Stimulated activated CD4-positive, alpha-beta T cell treated with anti-CD3 and anti-CD28 coated beads, Interleukin-12 subunit alpha, Interleukin-12 subunit beta, amount 100 ng/mL, for 4 hours (primary cell): ENCODE results near the gene HERC4.
"Not testable (repeated sequence)": the region's sequence is repeated elsewhere in the genome, so short reads cannot be mapped to it uniquely, and the experiment has no call there.

Experiments
- DNase-seq: peaks from one replicate; pipeline ENCODE4 v3.0.0-alpha.2; 2020

Gene HERC4

DNA sequence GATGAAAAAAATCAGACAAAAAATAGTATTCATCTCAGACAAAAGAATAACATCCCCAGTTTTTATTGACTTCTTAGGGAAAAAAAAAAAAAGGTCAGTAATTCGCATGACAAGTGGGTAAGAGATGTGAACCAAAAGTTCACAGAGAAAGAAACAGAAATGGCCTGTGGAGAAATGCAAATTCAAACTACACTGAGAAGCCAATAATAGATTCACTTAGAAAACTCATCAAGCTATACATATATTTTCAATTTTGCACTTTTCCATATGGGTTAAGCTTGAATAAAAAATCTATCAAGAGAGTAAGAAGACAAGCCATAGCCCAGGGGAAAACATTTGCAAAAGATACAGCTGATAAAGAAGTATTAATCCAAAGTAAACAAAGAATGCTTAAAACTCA is 28.0 kb downstream of the HERC4 start:
- DNase-seq = no peak

DNA sequence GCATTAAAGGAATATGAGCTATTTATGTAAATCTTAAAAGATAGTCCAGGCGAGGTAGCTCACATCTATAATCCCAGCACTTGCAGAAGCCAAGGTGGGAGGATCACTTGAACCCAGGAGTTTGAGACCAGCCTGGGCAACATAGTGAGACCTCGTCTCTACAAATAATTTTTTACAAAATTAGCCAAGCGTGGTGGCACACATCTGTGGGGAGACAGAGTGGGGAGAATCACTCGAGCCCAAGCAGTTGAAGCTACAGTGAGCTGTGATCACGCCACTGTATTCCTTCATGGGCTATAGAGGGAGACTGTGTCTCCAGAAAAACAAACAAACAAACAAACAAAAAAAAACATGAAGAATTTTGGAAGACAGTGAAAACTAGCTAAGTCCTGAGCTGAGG is 28.4 kb downstream of the HERC4 start:
- DNase-seq = no peak

DNA sequence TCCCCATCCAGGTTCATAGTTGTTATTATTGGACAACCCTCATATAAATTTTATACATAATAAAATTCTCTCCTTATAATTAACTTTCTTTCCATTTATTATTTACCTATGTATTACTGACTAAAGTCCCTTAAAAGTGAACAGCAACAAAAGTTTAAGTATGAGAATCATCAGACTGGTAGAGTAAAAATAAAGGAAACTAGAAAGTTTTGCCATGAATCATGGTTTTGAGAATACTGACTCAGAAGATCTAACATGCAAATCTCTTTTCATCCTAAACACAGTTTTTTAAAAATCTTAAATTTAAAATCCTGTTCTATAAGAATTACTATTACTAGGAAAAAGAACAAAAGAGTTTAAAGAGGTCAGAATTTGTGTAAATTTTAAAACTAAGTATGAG is 32.1 kb downstream of the HERC4 start:
- DNase-seq = no peak

DNA sequence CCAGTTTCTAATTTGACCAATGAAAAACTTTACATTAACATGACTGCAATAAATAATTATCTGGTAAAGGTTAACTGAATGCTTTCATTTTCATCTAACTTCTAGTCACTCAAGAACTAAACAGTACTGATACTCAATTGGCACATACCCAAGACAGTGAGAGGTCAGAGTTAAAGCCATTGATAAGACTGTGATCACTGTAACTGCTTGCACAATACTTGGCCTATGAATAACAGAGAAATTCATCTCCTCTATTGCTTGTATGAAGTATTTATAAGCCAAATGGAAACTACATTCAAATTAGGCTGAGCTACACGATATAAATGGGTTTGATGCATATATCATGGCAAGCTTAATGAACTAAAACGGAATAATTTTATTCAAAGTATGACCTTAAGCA is 43.0 kb downstream of the HERC4 start:
- DNase-seq = no peak

DNA sequence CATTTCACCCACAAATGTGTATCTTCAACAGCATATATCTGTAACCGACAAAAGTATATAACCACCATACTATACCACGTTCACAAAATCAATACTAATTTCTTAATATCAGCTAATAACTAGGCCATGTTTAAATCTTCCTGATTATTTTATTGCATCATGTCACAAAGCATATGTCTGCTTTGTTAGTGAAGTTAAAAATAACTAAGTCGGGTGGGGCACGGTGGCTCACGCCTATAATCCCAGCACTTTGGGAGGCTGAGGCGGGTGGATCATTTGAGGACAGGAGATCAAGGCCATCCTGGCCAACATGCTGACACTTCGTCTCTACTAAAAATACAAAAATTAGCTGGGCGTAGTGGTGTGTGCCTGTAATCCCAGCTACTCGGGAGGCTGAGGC is 47.7 kb downstream of the HERC4 start:
- DNase-seq = no peak

DNA sequence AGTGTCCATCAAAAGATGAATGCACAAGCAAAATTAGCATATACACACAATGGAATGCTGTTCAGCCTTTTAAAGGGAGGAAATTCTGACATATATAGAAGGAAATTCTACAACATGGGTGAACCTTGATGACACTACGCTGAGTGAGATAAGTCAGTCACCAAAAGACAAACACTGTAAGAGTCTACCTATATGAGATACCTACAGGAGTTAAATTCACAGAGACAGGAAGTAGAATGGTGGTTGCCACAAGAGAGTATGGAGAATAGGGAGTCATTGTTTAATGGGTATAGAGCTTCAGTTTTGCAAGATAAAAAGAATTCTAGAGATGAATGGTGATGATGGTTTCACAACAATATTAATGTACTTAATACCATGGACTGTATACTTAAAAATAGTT is 51.8 kb downstream of the HERC4 start:
- no peak for DNase-seq

DNA sequence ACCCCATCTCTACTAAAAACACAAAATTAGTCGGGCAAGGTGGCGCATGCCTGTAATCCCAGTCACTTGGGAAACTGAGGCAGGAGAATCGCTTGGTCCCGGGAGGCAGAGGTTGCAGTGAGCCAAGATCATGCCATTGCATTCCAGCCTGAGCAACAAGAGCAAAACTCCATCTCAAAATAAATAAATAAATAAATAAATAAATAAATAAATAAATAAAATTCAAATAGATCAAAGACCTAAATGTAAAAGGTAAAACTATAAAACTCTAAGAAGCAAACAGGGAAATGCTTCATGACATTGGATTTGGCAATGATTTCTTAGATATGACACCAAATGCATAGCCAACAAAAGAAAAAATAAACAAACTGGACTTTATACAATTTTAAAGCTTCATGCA is 52.8 kb downstream of the HERC4 start:
- not testable (repeated sequence) for DNase-seq

DNA sequence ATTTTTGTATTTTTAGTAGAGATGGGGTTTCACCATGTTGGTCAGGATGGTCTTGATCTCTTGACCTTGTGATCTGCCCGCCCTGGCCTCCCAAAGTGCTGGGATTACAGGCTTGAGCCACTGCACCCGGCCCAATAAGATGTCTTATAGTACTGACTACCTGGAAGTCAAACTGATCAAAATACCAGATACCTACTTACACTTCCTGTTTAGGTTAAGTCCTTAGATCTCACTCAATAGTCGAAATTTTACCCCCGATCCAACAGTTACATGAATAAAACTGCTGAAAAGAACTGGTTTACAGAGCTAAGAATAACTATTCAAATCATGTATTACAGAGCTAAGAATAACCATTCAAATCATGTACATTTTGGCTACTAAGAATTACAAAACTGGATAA is 58.6 kb downstream of the HERC4 start:
- DNase-seq = not testable (repeated sequence)

DNA sequence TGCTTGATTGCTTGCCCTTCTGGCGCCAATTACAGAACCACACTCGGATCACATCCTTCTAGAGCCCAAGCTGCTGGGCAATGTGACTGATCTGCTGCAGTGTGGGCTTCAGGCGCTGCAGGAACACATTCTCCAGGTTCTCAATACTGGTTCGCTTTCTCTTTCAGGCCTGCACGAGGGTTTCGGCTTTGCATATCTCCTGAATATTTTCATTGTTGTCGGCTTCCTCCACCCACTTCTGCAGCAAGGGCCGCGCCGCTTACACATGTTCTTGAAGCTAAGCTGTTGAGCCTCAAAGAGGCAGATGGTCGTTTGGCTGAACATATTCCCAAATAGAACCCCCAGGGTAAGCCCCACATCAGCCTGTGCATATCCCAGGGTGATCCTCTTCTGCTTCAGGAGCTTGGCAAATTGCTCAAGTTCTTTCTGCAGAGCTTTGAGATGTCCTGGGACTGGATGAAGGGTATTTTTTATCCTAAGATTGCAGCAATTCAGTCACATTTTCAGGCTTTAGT is 64.6 kb downstream of the HERC4 start:
- no peak for DNase-seq

DNA sequence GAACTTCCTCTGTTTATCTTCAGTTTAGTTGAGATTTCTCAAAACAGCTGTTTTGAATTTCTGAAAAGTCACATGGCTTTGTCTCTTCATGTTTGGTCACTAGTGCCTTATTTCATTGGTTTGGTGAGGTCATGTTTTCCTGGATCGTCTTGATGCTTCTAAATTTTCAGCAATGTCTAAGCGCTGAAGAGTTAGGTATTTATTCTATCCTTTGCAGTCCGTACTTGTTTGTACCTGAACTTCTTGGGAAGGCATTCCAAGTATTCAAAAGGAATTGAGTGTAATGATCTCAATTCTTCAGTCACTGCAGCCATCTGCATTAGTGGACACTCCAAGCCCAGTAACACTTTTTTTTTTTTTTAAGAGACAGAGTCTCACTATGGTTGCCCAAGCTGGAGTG is 67.7 kb downstream of the HERC4 start:
- no peak for DNase-seq

DNA sequence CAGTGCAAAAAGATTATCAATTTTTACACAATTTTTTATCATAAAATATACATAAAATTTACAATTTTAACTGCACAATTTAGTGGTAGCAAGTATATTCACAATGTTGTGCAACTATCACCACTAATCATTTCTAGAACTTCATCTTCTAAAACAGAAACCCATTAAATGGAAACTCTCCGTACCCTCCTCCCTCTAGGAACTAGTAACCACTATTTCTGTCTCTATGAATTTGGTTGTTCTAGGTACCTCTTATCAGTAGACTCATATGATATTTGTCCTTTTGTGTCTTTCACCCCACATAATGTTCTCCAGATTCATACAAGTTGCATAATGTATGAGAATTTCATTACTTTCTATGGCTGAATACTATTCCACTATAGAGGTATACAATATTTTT is 73.5 kb downstream of the HERC4 start:
- DNase-seq = no peak

DNA sequence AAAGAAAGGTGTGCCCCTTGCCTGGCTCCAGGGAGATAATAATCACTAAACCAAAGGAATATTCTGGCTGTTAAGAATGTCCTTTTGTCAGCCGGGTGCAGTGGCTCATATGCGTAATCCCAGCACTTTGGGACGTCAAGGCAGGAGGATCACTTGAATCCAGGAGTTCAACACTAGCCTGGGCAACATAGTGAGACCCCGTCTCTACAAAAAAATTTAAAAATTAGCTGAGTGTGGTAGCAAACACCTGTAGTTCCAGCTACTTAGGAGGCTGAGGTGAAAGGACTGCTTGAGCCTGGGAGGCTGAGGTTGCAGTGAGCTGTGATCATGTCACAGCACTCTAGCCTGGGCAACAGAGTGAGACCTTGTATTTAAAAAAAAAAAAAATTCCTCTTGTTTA is 74.1 kb downstream of the HERC4 start:
- no peak for DNase-seq

DNA sequence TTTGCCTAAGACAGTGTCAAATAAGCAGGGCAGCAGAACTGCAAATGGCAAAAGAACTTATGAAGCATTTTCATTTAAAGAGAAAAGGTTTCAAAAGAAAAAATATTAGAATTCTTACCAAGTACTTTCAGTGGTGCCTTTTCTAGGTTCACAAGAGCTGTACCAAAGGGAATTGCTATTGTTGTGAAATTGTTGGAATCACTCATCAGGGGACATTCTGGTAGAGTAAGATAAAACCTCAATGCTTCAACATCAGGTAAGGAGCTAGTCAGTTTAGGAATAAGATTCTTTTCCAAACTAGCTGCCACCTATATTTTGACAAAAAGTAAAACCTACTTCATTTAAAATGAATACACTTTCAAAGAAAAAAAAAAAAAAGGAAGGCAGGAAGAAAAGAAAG is 85.0 kb downstream of the HERC4 start:
- no peak for DNase-seq

DNA sequence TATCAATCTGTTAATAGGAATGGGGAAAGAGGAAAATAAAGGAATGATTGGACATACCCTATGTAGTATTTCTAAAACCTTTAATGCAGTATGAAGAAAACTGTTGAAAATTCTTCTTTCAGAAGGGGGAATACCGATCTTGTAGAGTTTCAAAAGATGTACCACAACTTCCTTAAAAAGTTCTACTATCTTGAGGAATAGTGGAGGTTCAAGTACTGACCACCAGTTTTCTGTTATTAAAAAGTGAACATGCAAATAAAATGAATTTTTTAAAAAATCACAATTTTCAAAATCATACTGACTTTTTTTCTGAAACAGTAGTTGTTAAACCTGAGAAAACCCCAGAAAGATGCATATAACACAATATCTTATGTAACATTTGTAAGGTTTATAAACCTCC is 86.5 kb downstream of the HERC4 start:
- DNase-seq = no peak

DNA sequence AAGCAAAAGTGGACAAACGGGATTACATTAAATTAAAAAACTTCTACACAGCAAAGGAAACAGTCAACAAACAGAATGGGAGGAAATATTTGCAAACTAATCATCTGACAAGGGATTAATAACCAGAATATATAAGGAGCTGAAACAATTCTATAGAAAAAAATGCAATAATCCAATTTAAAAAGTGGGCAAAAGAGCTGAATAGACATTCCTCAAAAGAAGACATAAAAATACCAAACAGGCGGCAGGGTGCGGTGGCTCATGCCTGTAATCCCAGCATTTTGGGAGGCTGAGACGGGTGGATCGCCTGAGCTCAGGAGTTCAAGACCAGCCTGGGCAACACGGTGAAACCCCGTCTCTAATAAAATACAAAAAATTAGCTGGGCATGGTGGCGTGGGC is 92.5 kb downstream of the HERC4 start:
- DNase-seq = not testable (repeated sequence)

DNA sequence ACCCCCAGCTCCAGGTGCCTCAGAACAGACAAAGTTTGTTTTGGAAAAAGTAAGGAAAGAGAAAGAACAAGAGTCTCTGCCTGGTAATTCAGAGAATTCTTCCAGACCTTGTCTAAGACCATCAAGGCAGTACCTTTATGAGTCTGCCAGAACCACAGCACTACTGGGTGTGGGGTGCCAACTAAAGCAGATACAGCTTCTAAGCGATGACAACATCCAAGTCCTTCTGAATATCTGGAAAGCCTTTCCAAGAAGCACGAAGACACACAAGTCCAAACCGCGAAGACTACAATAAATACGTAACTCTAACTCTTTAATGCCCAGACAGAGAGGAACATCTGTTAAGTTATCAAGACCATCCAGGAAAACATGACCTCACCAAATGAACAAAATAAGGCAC is 96.3 kb downstream of the HERC4 start:
- no peak for DNase-seq

DNA sequence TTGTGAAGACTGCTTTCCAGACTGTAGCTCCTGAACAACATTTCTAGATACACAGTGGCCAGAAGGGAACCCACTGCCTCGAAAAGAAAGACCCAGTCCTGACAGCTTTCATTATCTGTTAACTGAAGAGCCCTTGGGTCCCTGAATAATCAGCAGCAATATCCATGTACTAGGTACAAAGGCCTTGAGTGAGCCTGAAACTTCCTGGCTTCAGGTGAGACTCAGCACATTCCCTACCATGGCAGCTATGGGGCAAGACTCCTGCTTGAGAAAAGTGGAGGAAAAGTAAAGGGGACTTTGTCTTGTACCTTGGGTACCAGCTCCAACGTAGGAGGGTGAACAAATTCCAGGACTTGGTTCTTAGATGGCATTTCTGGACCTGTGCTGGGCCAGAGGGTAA is 97.8 kb downstream of the HERC4 start:
- no peak for DNase-seq

DNA sequence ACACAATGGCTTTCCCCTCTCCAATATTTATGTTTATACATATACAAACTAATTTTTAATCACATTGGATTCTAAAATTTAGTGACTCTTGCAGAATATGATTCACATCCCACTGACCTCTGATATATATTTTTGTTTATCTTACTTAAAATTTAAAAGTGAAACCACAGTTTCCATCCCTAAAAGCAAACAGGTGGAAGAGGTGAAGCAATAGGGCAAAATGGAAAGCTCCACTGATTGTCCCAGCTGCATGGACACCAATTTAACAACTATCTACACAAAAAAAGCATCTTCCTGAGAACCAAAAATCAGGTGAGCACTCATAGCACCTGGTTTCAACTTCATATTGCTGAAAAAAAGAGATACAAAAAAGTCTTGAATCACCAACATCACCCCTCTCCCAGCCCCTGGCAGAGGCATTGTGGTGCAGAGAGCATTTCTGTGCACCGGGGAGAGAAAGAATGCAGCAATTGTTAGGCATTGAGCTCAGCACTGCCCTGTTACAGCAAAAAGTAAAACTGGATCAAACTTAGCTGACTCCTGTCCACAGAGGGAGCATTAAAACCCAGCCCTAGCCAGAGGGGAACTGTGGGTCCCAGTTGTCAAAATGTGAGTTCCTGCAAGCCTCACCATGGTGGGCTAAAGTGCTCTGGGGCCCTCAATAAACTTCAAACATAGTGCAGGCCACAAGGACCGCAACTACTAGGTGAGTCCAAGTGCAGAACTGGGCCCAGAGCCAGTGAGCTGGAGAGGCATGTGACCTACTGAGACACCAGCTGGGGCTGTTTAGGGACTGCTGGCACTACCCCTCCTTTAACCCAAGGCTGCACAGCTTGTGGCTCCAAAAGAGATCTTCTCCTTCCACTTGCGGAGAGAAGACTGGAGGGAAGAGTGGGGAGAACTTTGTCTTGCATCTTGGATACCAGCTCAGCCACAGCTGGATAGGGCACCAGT is 98.5 kb downstream of the HERC4 start:
- no peak for DNase-seq

DNA sequence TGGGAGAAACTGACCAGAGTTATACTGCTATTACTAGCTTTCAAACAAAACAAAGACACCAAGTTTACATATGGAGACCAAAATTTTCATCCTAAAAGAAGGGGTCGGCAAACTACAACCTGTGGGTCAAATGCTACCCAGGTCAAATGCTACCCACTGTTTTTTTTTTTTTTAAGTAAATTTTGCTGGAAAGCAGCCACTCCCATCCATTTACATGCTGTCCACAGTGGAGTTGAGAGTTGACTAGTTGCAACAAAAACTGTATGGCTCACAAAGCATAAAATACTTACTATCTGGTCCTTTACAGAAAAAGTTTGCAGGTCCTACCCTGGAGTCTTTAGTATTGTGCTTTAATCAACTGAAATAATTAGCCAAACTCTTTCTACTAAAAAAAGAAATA is 99.2 kb downstream of the HERC4 start:
- DNase-seq = no peak

DNA sequence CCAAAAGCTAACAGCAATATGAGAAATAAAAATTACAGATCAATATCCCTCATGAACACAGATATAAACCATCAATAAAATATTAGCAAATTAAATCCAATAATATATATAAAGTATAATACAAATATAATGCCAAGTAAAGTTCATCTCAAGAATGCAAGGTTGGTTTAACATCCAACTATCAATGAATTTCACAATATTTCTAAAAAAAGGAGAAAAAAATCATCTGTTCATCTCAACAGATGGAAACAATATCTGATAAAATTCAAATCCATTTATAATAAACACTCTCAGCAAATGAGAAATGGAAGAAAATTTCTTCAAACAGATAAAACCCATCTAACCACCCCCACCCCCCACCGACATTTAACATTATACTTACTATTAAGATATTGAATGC is 103.8 kb downstream of the HERC4 start:
- no peak for DNase-seq

DNA sequence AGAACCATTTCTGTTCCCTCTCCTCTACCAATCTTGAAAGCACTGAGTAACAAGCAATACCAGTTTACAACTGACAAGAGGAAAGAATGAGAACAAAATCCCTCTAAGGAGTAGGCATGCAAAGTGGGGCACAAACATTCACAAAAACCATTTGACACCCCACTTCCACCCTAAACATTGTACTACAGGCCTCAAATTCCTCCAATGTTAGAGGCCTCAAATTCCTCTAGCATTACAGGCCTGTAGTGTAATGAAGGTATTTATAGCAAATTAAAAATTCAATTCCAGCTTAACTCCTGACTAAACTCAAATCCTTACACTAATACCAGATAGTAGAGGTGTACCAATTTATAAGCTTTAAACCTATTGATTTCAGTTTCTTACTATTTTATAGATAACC is 105.2 kb downstream of the HERC4 start:
- DNase-seq = no peak

DNA sequence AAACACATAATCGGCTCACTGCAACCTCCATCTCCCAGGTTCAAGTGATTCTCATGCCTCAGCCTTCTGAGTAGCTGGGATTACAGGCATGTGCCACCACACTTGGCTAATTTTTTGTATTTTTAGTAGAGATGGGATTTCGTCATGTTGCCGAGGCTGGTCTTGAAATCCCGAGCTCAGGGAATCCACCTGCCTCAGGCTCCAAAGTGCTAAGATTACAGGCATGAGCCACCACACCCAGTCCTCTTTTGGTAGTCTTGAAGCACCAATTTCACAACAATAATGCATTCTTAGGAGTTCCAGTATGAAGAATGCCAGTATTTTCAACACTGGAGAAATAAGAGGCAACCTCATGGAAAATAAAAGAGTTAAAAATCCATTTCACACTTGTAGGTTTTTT is 109.0 kb downstream of the HERC4 start:
- DNase-seq = not testable (repeated sequence)

DNA sequence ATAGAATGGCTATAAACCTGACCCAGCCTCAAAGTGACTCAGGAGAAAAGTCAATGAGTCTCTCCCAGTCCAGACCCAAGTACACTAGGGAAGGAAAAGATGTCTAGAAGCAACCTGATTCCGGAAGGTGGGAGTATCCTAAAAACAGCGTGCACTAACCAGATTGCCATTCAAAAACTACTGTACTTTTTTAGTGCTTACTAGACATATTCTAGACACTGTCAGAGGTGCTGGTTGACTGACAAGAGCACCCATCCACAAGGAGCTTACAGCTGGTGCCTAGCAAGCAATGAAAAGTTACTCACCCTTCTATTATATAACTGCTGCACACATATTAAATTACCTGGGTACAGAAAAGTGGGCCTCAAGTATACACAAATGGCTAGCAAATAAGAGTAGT is 109.6 kb downstream of the HERC4 start:
- DNase-seq = no peak

DNA sequence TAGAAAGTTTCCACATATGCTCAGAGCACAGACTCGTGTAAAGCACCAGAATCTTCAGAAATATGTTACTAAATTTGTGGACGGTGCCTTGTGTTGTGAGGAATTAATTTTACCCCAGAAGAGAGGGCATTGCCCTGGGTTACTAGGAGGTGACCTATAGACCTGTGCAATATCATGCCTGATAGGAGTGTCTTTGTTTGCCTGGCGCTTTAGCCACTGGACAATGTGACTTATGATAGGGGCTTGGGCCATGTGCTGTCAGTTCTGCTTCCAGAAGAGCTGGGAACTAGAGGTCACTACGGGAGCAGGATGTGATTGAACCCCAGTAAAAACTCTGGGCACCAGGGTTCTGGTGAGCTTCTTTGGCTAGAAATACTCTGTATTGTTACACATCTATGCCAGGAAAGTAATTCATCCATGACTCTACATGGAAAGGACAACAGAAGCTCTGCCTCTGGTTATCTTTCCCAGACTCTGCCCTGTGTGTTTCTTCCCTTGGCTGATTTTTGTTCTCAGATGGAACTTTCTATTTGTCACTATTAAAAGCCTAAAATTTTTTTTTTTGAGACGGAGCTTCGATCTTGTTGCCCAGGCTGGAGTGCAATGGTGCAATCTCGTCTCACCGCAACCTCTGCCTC is 115.1 kb downstream of the HERC4 start:
- no peak for DNase-seq
